NCI-H1436 treated with DMSO at 0.1 percent for 48 hours (cell line): ENCODE results near the gene SLC49A3.
"Not testable (repeated sequence)": the region's sequence is repeated elsewhere in the genome, so short reads cannot be mapped to it uniquely, and the experiment has no call there.

Experiments used
- DNase-seq: peaks from one replicate; lab custom pipeline; 2025; lab: John Stamatoyannopoulos, UW

The SLC49A3 gene

DNA sequence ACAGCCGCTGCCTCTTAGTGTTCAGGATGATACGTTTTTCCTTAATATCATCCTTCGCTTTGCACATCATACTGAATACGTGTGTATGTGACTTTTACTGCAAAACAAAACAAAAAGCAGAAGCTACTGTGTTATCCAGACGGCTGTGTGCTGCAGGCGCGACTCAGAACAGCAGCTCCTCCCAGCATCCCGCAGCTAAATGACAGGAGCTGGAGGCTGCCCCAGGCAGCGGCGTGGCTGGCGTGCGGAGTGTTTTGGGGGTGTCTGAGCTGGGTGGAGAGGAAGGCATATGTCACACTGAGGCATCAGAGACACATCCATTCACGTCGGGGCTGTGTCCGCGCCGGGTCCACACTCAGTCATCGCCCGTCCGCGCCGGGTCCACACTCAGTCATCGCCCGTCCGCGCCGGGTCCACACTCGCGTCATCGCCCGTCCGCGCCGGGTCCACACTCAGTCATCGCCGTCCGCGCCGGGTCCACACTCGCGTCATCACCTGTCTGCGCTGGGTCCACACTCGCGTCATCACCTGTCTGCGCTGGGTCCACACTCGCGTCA, 33.3 kb upstream of the SLC49A3 start:
- no peak for DNase-seq

DNA sequence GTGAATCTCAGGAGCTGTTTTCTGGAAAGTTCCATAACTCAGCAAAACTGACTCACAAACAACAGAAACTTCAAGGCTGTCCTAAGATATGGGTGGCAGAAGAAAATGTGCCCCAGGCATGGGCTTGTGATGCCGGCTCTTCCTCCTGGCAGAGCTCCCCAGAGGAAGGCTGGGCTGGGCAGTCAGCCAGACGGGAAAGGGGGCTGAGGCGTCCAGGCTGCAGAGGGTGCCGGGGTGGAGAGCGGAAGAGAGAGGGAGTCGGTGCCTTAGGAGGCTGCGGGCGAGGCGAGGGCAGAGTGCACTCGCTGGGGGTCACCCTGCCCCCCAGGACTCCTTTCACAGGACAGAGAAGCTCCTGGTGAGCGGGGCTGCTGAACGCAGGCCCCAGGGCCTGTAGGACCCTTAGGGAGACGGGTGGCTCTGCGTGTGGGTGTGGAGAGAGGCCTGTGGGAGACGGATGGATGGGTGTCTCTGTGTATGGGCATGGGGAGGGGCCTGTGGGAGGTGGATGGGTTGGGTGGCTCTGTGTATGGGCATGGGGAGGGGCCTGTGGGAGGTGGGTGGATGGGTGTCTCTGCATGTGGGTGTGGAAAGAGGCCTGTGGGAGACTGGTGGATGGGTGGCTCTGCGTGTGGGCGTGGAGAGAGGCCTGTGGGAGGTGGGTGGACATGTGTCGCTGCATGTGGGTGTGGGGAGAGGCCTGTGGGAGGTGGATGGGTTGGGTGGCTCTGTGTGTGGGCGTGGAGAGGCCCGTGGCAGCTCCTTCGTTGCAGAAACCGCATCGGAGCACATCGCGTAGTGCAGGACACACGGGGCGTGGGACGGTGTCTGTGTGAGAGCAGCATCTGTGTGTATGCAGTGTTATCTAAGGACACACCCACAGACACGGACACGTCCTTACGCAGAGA, 32.6 kb upstream of the SLC49A3 start:
- DNase-seq = no peak

DNA sequence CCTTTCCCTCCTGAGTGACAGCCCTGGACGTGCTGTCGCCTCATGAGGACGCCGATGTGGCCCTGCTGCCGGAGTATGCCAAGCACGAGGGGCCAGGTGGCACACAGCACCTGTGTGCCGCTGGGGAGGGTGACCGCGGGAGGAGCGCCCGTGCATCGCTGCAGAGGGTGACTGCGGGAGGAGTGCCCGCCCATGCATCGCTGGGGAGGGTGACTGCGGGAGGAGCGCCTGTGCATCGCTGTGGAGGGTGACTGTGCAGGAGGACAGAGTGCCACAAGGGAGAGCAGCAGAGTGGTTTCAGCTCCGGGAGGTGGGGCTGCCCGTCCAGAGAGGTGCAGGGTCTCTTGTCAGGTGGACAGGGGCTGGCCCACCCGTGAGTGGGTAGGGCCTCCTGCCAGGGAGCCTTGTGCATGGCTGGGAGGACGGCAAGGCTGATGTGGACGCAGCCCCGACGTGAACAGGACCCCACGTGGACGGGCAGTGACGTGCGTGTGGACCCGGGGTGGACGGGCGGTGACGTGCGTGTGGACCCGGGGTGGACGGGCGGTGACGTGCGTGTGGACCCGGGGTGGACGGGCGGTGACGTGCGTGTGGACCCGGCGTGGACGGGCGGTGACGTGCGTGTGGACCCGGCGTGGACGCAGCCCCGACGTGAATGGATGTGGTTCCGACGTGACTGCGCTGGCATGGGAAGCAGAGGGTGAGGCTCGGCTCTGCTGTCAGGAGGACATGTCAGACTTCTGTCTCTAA, 31.3 kb upstream of the SLC49A3 start:
- no peak for DNase-seq

DNA sequence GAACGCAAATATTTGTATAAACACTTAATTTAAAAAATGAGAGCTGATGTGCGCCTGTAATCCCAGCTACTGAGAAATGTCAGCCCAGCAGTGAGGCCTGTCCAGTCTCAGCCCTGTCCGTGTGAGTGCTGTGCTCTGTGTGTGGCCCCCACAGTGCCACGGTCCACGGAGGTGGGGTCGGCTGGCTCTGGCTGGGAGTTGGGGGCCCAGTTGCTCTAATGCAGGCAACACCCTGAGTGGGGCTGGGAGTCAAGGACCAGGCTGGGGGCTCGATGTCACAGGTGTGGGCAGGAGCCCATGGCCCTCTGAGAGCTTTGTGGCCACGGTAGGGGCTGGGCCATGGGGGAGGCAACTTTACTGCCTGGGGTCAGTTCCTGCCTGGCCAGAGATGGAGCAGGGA, 29.5 kb upstream of the SLC49A3 start:
- no peak for DNase-seq

DNA sequence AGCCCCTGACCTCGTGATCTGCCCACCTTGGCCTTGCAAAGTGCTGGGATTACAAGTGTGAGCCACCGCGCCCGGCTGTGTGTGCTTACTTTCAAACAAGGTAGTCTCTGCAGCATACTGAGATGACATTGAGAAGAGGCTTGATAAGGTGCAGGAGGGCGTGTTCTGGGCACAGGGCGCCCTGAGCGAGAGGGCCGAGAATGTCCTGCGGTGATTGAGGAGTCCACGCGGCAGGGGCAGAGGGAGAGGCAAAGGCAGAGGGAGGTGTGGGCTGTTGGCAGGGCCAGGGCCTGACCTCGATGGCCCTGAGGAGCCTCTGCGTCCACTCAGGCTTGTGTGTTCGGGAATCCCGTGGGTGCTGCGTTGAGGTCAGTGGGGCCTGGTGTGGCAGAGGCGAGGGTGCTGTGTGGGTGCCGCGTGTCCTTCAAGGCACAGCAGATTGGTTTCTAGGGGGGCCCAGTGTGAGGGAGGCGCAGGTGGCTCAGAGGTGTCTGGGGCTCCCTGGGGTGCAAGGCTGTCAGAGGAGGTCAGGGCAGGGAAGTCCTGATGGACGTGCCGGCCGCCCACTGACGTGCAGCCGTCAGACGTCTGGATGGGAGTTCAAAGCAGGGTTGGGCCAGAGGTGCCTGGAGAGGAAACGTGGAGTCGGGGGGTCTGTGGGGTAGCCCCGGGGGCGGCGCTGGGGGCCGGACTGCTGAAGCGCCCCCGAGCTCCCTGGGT, 28.8 kb upstream of the SLC49A3 start:
- no peak for DNase-seq

DNA sequence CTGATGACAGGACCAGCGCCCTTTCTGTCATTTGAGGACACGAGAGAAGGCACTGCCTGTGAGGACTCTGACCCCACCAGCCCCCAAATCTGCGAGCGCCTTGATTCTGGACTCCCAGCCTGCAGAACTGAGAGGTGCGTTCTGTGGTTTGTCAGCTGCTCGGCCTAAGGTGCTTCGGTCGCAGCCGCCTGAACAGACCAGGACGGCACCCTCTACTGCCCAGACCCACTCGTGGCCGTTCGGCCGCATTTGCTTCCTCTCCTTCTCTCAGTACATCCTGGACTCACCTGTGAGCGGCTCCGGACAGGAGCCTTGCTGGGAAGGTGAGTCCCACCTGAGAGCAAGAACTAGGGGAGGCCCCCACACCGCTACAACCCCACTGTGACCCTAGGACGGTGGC, 25.1 kb upstream of the SLC49A3 start:
- no peak for DNase-seq

DNA sequence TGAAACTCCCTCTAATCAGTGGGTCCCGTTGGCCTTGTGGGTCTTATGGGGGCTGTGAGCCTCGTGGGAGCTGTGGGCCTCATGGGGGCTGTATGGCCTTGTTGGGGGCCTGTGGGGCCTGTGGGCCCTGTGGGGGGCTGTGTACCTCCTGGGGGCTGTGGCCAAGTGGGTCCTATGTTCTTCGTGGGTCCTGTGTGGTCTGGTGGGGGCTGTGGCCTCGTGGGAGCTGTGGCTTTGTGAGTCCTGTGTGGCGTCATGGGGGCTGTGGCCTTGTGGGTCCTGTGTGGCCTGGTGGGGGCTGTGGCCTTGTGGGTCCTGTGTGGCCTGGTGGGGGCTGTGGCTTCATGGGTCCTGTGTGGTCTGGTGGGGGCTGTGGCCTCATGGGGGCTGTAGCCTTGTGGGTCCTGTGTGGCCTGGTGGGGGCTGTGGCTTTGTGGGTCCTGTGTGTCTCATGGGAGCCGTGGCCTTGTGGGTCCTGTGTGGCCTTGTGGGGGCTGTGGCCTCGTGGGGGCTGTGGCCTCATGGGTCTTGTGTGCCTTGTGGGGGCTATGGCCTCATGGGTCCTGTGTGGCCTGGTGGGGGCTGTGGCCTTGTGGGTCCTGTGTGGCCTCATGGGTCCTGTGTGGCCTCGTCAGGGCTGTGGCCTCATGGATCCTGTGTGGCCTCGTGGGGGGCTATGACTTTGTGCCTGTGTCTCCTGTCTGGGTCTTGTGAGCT, 24.1 kb upstream of the SLC49A3 start:
- no peak for DNase-seq

DNA sequence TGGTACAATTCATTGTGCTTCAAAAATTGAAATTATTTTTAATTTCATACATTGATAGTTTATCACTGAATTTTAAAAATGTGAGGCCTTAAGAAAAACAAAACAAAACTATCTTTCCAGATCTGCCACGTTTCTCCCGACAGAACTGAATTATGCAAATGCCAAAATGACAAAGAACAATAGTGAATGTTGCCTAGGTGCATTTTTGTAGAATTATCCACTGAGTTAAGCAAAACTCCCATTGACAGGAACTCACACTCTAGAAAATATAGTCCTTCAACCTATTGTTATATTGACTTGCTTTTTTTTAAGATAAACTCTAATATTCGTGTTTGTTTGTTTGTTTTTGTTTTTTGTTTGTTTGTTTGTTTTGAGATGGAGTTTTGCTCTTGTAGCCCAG, 23.1 kb upstream of the SLC49A3 start:
- no peak for DNase-seq

DNA sequence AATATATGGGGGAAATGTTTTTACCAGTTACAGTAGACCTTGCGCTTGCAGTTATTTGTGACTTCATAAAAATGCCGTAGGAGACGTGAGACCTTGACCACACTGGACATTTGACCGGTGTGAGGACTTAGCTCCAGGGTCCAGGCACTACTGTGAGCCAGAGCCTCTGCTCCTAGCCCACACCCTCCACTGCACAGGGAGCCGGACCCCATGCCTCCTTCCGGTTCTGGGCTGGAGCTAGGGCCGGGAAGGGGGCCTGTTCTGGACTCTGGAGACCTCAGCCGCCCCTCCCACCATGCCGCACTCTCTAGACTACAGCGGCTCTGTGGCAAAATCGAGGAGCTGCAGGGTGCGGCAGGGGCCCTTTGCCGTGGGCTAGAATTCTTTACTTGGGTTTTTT, 22.0 kb upstream of the SLC49A3 start:
- no peak for DNase-seq

DNA sequence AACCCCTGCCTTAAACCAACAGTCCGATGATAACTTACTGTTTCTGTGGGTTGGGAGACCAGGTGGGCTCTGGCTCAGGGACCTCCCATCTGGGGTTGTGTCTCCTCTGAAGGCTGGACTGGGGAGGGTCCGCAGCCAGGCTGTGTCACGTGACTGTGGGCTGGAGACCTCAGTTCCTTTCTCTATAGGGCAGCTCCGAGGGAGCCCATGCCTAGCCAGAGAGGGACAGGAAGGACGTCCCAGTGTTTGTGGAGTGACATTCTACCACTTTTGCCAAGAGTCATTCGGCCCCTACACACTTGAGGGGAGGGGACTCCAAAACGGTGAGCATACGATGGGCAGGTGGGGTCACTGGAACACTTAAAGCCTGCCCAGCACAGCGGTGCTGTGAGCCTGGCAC, 21.2 kb upstream of the SLC49A3 start:
- DNase-seq = no peak

DNA sequence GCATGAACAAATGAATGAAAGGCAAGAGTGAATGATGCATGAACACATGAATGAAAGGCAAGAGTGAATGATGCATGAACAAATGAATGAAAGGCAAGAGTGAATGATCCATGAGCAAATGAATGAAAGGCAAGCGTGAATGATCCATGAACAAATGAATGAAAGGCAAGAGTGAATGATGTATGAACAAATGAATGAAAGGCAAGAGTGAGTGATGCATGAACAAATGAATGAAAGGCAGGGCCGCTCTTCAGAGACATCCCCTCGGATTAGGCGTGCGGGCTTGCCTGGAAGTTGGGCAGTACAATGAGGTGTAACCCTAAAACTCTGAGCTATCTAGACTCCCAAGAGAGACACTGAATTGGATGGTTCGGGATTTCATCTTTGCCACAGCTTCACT, 20.4 kb upstream of the SLC49A3 start:
- no peak for DNase-seq

DNA sequence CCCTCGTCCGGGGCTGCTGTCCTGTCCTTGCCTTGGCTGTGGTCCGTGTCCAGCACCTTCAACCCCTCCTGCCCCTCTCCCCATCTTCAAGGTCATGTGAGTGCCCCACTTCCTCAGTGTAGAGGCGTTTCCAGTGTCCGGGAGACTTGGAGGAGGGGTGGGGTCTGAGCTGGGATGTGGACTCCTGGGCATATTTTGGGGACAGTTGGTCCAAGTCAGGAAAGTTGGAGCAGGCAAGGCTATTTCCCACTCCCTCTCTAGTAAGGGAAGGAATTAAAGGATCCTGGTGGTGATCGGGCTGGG, 19.6 kb upstream of the SLC49A3 start:
- no peak for DNase-seq

DNA sequence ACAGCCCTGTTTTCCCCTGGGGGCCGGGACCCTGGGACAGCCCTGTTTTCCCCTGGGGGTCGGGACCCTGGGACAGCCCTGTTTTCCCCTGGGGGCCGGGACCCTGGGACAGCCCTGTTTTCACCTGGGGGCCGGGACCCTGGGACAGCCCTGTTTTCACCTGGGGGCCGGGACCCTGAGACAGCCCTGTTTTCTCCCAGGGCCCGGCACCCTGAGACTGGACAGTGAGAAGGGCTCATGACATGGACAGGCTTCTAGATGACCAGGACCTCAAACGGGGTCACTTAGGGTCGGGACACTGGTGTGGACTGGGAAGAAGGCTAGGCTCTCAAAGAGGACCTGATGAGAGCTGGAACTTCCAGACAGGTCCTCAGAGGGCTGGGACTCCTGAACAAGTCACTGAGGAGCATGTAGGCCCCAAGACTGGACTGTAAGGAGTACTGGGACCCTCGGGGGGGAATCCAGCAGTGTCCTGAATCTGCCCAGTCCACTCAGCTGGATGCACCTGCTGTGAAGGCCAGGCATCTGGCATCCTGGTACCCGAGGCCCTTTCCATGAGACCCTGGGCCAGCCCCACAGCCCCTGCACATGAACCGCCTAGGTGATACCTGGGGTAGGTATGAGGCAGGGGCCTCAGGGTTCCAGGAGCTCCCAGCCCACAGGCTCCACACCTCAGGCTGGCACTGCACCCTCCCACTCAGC, 19.1 kb upstream of the SLC49A3 start:
- no peak for DNase-seq

DNA sequence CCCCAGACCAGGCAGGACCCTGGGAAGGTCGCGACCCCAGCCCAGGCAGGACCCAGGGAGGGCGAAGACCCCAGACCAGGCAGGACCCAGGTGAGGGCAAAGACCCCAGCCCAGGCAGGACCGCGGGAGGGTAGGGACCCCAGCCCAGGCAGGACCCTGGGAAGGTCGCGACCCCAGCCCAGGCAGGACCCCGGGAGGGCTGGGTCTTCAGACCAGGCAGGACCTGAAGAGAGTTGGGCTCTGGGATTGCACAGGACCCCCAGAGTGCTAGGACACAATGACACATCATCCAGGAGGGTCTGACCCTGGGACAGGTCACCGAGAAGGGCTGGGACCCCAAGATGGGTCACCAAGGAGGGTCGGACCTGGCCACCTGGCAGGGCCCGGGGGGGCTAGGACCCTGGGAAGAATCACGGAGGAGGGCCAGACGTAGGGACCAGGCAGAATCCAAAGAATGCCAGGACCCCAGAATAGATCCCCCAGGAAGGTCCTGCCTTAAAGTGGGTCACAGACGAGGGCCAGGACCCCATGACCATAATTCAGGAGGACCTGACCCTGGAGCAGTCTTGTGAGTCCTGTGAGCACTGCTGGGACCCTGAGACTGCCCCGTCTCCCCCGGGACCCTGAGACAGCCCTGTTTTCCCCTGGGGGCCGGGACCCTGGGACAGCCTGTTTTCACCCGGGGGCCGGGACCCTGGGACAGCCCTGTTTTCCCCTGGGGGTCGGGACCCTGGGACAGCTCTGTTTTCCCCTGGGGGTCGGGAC, 18.1 kb upstream of the SLC49A3 start:
- DNase-seq = no peak

DNA sequence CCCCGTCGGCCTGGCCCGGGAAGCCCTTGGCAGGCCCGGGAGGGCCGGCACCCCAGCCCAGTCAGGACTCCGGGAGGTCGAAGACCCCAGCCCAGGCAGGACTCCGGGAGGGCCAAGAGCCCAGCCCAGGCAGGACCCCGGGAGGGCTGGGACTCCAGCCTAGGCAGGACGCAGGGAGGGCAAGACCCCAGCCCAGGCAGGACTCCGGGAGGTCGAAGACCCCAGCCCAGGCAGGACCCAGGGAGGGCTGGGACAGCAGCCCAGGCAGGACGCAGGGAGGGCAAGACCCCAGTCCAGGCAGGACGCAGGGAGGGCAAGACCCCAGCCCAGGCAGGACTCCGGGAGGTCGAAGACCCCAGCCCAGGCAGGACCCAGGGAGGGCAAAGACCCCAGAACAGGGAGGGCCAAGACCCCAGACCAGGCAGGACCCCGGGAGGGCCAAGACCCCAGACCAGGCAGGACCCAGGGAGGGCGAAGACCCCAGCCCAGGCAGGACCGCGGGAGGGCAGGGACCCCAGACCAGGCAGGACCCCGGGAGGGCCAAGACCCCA, 17.2 kb upstream of the SLC49A3 start:
- DNase-seq = not testable (repeated sequence)

DNA sequence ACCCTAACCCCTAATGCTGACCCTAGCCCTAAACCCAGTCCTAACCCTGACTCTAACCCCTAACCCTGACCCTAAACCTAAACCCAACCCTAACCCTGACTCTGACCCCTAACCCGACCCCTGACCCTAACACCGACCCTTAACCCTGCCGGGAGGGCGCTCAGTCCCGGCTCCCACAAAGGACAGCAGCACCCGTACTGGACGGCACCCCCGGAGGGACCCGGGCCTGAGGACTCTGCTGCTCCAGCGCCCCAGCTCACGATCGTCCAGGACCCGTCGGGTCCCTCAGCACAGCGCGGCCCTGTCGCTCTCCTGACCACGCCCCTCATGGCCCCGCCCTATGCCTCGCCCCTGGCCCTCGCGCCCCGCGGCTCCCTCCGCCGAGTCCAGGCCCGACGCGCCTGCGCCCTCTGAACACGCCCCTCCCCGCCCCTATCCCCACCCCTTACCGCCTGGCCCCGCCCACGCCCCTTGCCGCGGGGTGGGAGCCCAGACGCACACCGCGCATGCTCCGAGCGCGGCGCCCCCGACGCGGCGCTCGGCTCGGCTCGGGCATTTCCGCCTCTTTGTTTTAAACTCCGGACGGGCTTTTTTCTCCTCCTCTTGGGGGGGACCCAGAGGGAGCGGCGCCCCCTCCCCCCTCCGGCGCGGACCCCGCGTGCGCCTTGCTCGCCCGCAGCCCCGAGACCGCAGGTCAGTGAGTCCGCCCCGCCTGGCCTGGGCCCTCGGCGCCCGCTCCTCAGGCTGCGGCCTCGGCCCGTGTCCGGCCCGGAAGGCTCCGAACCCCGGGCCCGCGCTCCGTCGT, 16.5 kb upstream of the SLC49A3 start, which contains the start of gene PCGF3:
TSS of gene PCGF3 (plus strand) at position 555 of the 805 bp plus-strand sequence. CDS start 27,849 bp downstream, outside the sequence.
- peak; percentile 50 for DNase-seq

DNA sequence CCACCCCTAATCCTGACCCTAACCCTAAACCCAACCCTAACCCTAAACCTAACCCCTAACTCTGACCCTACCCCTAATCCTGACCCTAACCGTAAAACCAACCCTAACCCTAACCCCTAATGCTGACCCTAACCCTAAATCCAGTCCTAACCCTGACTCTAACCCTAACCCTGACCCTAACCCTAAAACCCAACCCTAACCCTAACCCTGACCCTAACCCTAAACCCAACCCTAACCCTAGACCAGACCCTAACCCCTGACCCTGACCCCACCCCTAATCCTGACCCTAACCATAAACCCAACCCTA, 16.0 kb upstream of the SLC49A3 start:
- no peak for DNase-seq

DNA sequence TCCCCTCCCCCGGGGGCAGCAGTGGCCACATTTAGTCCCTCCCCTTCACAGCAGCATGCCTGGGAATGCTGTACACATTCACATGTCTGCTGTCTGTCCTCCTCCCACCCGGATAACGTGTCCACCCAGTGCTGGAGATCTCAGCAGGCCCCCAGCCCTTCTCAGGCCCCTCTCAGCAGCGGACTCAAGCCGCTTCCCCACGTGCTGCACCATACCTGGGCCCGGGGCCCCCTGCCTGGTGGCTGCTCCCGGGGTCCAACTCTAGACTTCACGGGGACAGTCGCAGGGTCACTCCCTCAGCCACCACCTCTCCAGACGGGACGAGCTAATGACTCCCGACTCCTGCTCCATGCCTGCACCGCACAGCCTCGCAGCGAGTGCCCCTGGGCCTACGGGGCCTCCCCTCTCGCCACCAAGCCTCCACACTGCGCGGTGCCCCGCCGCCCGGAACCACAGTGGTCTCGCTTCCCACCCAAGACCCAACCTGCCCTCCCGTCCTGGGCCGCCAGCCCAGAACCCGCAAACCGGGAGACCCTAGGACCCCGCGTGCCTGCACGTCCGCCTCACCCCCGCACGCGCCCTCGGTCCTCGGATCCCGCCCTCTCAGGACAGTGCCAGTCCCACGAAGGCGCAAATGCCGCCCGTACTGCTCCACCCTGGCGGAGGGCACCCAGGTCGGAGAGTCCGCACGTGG, 15.4 kb upstream of the SLC49A3 start:
- no peak for DNase-seq
